Activated CD8-positive, alpha-beta memory T cell treated with anti-CD3 and anti-CD28 coated beads, Interleukin-2, amount 50 U/mL, for 1 hour (primary cell): ENCODE data around the gene SERTM1.

Experiments used
- DNase-seq: peaks from one replicate; pipeline ENCODE4 v3.0.0-alpha.2; 2020; ENCODE audit errors: extremely low read depth

The SERTM1 gene

GRCh38 chr13:36710396-36710795, 36.6 kb downstream of the SERTM1 start:
- DNase-seq, result no peak

GRCh38 chr13:36712290-36712689, 38.5 kb downstream of the SERTM1 start:
- no peak for DNase-seq

GRCh38 chr13:36712770-36713169, 39.0 kb downstream of the SERTM1 start:
- DNase-seq, result no peak

GRCh38 chr13:36713887-36714286, 40.1 kb downstream of the SERTM1 start:
- no peak for DNase-seq

GRCh38 chr13:36715841-36716240, 42.0 kb downstream of the SERTM1 start:
- DNase-seq, result no peak

GRCh38 chr13:36717017-36717416, 43.2 kb downstream of the SERTM1 start:
- DNase-seq, result no peak

- no peak for DNase-seq
These were observed 44.2 kb downstream of the SERTM1 start for GRCh38 chr13:36717966-36718545.

- no peak for DNase-seq
These were observed 44.9 kb downstream of the SERTM1 start for GRCh38 chr13:36718686-36719085.

- no peak for DNase-seq
These were observed 50.3 kb downstream of the SERTM1 start for GRCh38 chr13:36724141-36724540.

- no peak for DNase-seq
These were observed 52.1 kb downstream of the SERTM1 start for GRCh38 chr13:36725936-36726335.

GRCh38 chr13:36728006-36728405, 54.2 kb downstream of the SERTM1 start:
- no peak for DNase-seq

GRCh38 chr13:36736119-36736726, 62.4 kb downstream of the SERTM1 start:
- DNase-seq, result no peak

GRCh38 chr13:36737524-36738083, 63.8 kb downstream of the SERTM1 start:
- DNase-seq, result no peak

GRCh38 chr13:36745436-36745835, 71.6 kb downstream of the SERTM1 start:
- no peak for DNase-seq

- DNase-seq, result no peak
These were observed 72.2 kb downstream of the SERTM1 start for GRCh38 chr13:36746051-36746450.
